HG03139 (cell line): Measurements from ENCODE around the gene TMC6.

Experiments
- ATAC-seq: cut with Tn5 transposase; IDR thresholded peaks from one replicate; pipeline ENCODE4 v1.9.1; 2021; ENCODE audit not compliant: unreplicated experiment

TMC6 gene

GRCh38 chr17:78135858-78136500 is 7.4 kb upstream of the TMC6 start:
- ATAC-seq, result no peak

DNA sequence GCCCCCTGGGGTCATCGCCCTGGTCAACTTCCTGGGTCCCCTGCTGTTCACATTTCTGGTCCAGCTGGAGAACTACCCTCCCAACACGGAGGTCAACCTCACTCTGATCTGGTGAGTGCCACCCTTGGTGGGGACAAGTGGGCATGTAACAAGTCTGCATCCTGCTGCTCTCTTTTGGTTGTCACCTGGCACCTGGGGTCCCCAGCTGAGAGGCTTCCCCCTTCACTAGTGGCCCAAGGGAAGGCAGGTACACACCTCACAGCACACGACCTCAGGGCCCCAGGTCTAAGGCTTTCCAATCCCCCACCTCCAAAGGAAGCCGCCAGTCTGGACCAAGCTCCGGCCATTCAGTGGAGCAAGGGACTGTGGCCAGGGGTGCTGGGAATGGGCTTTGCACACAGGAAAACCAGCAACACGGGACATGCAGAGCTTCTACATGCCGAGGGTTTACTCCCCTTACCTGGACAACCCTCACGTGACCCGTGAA is 6.4 kb upstream of the TMC6 start:
- no peak for ATAC-seq

DNA sequence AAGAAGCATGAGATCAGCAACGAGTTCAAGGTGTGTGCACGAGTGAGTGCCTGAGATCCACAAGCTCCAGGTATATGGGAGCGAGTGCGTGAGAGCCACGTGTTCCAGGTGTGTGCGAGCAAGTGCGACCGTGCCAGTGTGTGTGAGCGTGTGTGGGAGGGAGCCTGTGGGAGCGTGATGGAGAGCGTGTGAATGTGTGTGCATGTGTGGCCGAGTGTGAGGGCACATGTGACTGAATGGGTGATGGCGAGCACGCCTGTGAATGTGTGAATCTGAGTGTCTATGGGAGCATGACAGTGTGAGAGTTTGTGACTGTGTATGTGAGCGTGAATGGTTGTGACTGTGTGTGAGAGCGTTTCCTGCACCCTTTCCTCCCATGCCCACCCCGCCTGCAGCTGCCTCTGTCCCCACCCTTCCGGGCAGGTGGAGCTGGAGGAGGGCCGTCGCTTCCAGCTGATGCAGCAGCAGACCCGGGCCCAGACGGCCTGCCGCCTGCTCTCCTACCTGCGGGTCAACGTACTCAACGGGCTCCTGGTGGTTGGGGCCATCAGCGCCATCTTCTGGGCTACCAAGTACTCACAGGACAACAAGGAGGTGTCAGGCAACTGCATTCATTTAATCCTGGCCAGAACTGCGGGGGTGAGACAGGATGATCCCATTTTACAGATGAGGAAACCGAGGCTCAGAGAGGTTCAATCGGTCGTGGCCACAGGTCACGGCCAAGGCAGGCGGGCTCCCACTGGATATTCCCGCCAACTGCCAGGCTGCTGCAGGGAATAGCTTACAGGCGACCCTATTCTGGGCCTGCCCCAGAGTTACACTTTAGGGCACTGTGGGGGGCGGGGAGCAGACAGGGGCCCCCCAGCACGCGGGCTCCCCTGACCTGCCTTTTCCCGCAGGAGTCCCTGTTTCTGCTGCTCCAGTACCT is 5.7 kb upstream of the TMC6 start:
- no peak for ATAC-seq

DNA sequence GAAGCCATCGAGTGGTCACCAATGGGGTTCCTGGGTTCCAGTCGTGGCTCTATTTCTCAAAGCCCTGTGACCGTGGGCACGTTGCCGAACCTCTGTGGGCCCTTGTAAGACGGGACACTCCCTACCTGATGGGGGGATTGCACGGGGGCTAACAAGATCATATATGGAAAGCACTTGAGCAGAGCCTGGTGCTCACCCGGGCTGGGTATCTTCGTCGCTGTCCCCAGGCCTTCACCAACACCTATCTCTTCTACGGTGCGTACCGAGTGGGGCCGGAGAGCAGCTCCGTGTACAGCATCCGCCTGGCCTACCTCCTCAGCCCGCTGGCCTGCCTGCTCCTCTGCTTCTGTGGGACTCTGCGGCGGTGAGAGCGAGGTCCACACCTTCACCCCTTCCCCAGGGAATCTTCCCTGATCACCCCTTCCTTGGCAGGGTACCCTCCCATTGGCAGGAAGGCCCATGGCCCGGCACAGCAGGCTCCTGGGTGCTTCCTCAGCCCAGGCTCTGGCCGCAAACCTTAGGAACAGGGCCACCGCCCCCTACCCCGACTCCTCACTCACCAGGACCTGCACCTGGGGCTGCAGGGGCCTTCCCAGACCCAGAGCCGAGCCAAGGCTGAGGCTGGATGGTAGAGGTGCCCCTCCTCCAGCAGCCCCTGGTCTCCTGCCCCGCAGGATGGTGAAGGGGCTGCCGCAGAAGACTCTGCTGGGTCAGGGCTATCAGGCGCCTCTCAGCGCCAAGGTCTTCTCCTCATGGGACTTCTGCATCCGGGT is 4.8 kb upstream of the TMC6 start:
- no peak for ATAC-seq

DNA sequence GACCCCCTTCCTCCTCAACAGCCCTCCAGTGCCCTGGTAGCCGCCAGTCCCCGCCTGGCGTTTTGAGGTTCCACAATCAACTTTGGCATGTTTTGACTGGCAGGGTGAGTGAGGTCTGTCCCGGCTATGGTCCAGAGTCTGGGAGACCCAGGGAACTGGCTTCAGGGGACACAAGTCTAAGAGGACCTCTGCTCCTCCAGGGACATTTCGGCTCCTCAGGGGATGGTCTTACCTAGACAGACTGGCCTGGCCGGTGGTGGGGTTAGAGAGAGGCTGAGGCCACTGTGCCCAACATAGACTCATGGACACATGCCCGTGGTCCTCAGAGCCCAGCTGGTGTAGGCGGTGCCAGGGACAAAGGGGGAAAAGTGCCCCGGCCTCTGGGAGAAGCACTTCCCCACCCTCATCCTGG is 4.2 kb upstream of the TMC6 start:
- no peak for ATAC-seq

GRCh38 chr17:78132084-78132676 is 3.6 kb upstream of the TMC6 start:
- no peak for ATAC-seq

DNA sequence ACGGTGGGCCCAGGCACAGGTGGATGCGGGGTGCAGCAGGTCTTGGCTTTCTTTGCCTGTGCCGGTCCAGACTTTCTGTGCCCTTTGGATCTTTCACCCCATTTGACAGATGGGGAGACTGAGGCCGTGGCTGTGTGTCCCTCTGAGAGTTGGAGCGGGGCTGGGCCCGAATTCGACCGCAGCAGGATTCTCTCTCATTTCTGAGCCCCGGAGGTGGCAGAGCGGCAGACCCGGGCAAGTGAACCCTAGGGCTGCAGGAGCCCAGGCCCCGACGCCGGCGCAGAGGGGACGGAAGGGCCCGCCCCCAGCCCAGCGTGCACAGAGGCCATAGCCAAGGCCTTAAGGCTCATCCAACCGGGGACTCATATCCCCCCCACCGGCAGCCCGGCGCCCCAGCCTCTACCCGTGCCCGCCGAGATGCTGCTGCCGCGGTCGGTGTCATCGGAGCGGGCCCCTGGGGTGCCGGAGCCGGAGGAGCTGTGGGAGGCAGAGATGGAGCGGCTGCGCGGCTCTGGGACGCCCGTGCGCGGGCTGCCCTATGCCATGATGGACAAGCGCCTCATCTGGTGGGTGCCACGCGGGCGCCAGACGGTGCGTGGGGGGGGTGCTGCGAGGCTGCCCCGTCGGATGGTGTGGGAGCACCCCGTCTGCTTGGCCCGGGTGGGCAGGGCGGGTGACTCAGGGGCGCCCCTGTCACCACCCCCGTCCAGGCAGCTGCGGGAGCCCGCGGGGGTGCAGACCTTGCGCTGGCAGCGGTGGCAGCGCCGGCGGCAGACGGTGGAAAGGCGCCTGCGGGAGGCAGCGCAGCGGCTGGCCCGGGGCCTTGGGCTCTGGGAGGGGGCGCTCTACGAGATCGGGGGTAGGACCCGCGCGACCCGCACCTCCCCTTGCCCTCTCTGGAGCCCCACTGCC is 2.9 kb upstream of the TMC6 start:
- no peak for ATAC-seq

- ATAC-seq, result no peak
These were observed 2.0 kb upstream of the TMC6 start, which contains the start of gene TMC8 for GRCh38 chr17:78130437-78131101. Gene TMC8 (plus strand): TSS chr17:78130771. CDS start chr17:78131589, 818 bp downstream.

DNA sequence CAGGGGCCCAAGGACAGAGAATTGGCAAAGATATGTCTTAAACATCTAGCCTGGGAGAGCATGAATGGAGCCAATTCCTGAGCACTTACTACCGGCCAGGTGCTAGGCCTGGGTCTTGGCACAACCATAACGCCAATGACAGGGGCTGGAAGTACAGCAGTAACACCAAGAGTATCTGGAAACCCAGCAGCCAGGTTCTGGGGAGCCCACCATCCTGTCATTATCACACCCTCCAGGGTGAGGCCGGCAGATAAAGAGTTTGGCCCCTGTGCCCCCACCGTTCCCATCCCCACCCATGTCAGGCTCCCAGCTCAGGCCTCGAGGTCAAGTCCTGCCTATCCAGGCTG is 1.5 kb upstream of the TMC6 start:
- ATAC-seq, result no peak

- no peak for ATAC-seq
These were observed 965 bp upstream of the TMC6 start for GRCh38 chr17:78129351-78130089.

GRCh38 chr17:78127888-78128550 is 536 bp downstream of the TMC6 start:
- no peak for ATAC-seq

- ATAC-seq, result no peak
These were observed 1.2 kb downstream of the TMC6 start for GRCh38 chr17:78127239-78127887.

GRCh38 chr17:78126895-78127238 is 1.7 kb downstream of the TMC6 start:
- ATAC-seq, result no peak

- no peak for ATAC-seq
These were observed 2.3 kb downstream of the TMC6 start for GRCh38 chr17:78125976-78126894.

DNA sequence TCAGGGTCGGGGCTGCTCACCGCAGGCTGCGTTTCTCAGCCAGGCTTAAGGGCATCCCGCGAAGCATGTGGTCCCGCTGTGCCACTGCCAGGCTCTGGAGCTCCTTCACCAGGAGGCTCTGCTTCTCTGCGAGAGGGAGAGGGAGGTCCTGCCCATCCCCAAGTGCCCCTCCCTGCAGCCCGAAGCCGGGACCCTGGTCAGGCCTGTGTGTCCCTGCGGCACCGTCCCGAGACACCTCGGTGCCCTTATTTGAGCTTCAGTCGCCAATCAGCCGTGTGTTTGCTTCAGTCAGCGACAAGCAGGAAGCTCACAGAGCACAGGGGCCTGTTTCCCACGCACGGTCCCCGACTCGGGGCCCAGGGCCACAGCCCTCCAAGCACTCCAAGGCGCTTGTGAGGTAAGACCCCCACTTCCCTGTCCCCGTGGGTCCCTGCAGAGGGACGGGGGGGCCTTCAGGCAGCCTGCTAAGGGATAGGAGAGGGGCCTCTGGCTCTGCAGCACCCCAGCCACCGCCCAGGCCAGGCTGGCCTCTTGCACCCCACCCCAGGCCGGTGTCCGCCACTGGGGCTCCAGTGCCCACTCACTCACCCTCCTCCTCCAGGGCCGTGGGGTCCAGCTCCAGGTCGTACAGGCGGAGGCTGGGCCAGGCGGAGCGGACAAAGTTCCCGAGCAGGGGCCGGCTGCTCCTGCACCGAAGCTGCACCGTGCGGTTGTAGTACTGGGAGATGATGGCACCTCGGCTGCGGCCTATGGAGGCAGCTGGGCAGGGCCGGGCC is 3.2 kb downstream of the TMC6 start:
- ATAC-seq, result no peak

DNA sequence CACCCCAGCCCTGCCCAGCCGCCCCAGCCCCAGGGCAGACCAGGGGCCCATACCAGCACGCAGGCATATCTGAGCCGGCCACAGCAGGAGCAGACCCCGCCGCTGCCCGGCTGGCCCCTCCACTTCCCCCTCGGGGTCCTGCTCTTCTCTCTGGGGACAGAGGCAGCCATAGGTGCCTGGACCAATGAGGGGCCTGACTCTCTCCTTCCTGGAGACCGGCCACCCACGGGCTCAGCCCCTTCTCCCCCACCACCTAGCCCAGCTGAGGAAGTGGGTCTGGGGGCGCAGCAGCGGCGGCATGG is 3.8 kb downstream of the TMC6 start:
- ATAC-seq, result no peak
